Activated CD8-positive, alpha-beta memory T cell treated with anti-CD3 and anti-CD28 coated beads, Interleukin-2, amount 50 U/mL, for 4 hours (primary cell): ENCODE results near the gene SCG5.

Source experiments
- DNase-seq: peaks from one replicate; pipeline ENCODE4 v3.0.0-alpha.2; 2020

SCG5 gene

GRCh38 chr15:32659340-32660155, 18.0 kb downstream of the SCG5 start:
- DNase-seq = no peak

- DNase-seq = no peak
These were observed 22.2 kb downstream of the SCG5 start for GRCh38 chr15:32663671-32664070.

GRCh38 chr15:32664796-32665195, 23.3 kb downstream of the SCG5 start:
- DNase-seq = no peak

GRCh38 chr15:32667321-32667720, 25.8 kb downstream of the SCG5 start:
- DNase-seq = no peak

GRCh38 chr15:32668942-32669341, 27.4 kb downstream of the SCG5 start:
- DNase-seq = no peak

- no peak for DNase-seq
These were observed 28.5 kb downstream of the SCG5 start for GRCh38 chr15:32669896-32670611.

GRCh38 chr15:32670623-32671022, 29.1 kb downstream of the SCG5 start:
- no peak for DNase-seq

- no peak for DNase-seq
These were observed 30.1 kb downstream of the SCG5 start for GRCh38 chr15:32671339-32672325.

- DNase-seq = no peak
These were observed 33.2 kb downstream of the SCG5 start for GRCh38 chr15:32674681-32675080.

GRCh38 chr15:32675466-32675865, 34.0 kb downstream of the SCG5 start:
- no peak for DNase-seq

- DNase-seq = no peak
These were observed 34.7 kb downstream of the SCG5 start for GRCh38 chr15:32676169-32676568.

- DNase-seq = no peak
These were observed 35.8 kb downstream of the SCG5 start for GRCh38 chr15:32677238-32677750.

GRCh38 chr15:32679298-32679690, 37.8 kb downstream of the SCG5 start:
- DNase-seq = no peak

- DNase-seq = no peak
These were observed 41.1 kb downstream of the SCG5 start for GRCh38 chr15:32682569-32682968.

- no peak for DNase-seq
These were observed 41.6 kb downstream of the SCG5 start for GRCh38 chr15:32682977-32683630.

- DNase-seq = no peak
These were observed 42.5 kb downstream of the SCG5 start for GRCh38 chr15:32683906-32684584.

- no peak for DNase-seq
These were observed 44.1 kb downstream of the SCG5 start for GRCh38 chr15:32685576-32685975.

- DNase-seq = no peak
These were observed 46.0 kb downstream of the SCG5 start for GRCh38 chr15:32687556-32687955.

- no peak for DNase-seq
These were observed 46.7 kb downstream of the SCG5 start for GRCh38 chr15:32688151-32688639.

GRCh38 chr15:32690941-32691688, 49.6 kb downstream of the SCG5 start:
- DNase-seq = no peak

- no peak for DNase-seq
These were observed 50.2 kb downstream of the SCG5 start for GRCh38 chr15:32691689-32692038.
